A673 (cell line): ENCODE results near the gene MET.

Experiments
- EZH2 ChIP-seq: fragments of 200-600 bp; sonication (generic); IDR thresholded peaks from 2 replicates; pipeline ENCODE4 v1.6.1; 2017; ENCODE audit warnings: borderline replicate concordance, low read depth, mild to moderate bottlenecking, mixed read lengths, antibody characterized with exemption, low read length; ENCODE audit not compliant: poor library complexity, severe bottlenecking
- TF ChIP-seq, protein P1 (sequence below): fragments of 300-800, 200-600 bp; sonication (generic); conservative IDR thresholded peaks from 2 replicates; pipeline ENCODE4 v1.5.1; 2017; ENCODE audit warnings: low read depth, mild to moderate bottlenecking, antibody characterized with exemption, low read length, moderate library complexity, mixed read lengths

- no peak for TF ChIP-seq EZH2
- TF ChIP-seq, protein P1, sequence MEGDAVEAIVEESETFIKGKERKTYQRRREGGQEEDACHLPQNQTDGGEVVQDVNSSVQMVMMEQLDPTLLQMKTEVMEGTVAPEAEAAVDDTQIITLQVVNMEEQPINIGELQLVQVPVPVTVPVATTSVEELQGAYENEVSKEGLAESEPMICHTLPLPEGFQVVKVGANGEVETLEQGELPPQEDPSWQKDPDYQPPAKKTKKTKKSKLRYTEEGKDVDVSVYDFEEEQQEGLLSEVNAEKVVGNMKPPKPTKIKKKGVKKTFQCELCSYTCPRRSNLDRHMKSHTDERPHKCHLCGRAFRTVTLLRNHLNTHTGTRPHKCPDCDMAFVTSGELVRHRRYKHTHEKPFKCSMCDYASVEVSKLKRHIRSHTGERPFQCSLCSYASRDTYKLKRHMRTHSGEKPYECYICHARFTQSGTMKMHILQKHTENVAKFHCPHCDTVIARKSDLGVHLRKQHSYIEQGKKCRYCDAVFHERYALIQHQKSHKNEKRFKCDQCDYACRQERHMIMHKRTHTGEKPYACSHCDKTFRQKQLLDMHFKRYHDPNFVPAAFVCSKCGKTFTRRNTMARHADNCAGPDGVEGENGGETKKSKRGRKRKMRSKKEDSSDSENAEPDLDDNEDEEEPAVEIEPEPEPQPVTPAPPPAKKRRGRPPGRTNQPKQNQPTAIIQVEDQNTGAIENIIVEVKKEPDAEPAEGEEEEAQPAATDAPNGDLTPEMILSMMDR, result no peak
Measured at GRCh38 chr7:116800594-116800993, 128.6 kb downstream of the MET start.
